Esophagus muscularis mucosa (tissue), 4 donors: Measurements from ENCODE around the gene RSRP1.
A peak's percentile ranks its signal among the peaks of the same experiment; 100 is the strongest.

ENCODE experiments used
- CTCF ChIP-seq, 3 experiments: fragments of 200-600 bp in 2 of 3; fragments of 450-650 bp in 1 of 3; sonication (generic) in 2 of 3; IDR thresholded peaks; one replicate each; pipeline ENCODE4 v1.5.1; 2017 to 2019; ENCODE audit warnings: antibody characterized with exemption in 3 of 3, mild to moderate bottlenecking in 2 of 3, moderate library complexity in 1 of 3
- EP300 ChIP-seq: sonication (generic); formaldehyde crosslinking; IDR thresholded peaks from one replicate; pipeline ENCODE4 v1.6.1; 2017; ENCODE audit warnings: antibody characterized with exemption
- POLR2A ChIP-seq: fragments of 450-650 bp; IDR thresholded peaks from one replicate; pipeline ENCODE4 v1.6.1; 2017; ENCODE audit warnings: antibody characterized with exemption, moderate library complexity, mild to moderate bottlenecking, low read depth

DNA sequence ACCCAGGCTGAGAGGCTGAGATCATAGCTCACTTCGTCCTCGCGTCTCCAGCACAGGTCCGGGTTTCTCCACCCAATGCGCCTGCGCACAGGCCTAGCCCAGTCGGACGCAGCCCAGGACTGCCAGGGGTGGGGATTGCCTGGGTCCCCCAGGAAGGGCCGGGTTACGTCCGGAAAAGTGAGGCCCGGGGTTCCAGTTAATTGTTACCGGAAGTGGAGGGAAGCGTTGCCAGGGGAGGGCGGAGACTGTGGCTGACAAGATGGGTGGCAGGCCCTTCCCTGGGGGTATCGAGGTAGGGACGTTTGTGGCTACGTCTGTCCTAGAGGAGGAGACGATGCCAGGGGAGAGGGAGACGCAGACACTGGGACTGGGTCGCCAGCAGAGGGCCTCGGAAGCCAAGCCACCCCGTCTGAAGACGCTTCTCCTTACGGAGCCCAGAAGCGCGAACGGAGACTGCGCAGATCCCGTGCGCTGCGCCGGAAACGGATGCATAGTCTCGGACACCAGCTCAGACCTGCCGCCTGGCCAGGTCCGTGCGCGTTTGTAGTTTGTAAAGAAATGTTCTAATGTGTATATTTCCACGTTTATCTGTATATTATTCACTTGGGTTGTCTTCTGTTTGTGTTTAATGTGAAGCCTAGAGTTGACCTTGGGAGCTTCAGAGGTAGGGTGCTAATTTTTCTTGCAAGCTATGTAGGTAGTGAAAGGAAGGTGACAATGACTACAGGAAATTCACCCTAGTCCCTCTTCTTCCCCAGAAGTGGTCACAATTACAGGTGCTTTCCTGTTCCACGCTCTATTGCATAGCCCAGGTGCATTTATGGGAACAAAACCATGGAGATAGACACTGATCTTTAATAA lies 7.3 kb downstream of the RSRP1 start:
- peak; percentile 57 to 67 (median 58) for TF ChIP-seq CTCF (IDR thresholded peaks at IDR 0.05)
- TF ChIP-seq POLR2A: no peak
- no peak for TF ChIP-seq EP300
